HG02588 (cell line): ENCODE results near the gene PKP3.
A peak's percentile ranks its signal among the peaks of the same experiment; 100 is the strongest.

Experiments used
- ATAC-seq: cut with Tn5 transposase; IDR thresholded peaks from one replicate; pipeline ENCODE4 v1.9.1; 2021; ENCODE audit warnings: mild to moderate bottlenecking, moderate library complexity; ENCODE audit not compliant: unreplicated experiment

The PKP3 gene

DNA sequence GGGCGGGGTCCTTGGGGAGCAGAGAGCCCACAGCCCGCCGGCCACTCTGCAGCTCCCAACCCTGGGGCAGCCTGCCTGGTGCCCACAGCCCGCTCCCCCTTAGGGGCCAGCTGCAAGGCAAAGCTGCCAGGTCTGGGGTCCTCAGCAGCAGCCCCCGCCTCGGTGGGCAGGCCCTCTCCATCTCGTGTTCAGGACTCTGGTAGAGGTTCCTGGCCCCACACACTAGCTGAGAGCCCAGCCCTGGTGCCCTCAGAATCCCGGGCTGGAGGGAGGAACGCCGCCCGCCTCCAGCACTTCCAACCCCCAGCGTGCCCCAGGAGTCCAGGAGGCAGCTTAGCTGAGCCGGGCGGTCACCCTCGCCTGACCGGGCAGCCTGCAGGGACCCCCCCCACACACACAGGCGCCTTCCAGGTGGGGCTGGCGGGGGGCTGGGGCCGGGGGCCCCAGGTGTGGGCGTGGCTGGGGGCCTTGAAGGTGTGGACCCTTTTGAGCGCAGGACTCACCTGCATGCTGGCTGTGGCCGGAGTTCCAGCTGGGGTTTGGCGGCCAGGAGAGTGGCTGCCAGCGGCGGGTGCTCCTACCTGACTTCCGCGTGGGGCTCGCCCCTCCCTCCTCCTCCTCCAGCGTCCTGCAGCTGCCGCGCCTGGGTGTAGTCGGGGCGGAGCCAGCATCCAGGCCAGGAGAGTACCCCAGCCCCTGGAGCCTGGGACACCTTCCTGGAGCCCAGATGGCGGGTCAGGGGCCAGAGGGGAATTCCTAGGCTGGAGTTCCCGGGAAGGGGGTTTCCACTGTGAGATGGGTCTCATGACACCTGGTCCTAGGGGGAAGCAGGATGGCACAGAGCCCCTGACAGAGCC, 47.6 kb downstream of the PKP3 start, which contains the start of gene ANO9:
Gene ANO9 (minus strand): TSS at position 594 of the 857 bp plus-strand sequence. CDS start 85 bp downstream, at position 509.
- ATAC-seq = peak; percentile 46

DNA sequence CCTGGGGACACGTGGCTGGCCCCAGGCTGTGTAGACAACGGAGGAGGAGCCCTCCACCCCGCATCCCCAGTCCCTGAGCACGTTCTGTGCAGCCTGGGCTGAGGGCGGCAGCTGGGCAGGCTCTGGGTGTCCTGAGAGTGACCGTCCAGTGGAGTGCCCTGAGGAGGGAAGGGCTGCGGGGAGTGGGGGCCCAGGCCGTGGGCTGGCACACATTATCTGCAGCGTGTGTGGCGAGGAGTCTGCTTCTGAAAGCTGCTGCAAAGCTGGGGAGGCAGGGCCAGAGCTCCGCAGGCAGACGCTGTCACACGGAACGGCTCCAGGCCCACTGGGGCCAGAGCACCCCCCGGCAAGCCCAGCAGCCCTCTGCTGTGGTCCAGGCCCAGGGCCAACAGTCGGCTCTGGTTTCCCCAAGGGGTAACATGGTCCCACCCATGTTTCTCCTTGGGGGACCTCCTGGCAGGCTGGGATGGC, 48.6 kb downstream of the PKP3 start:
- ATAC-seq = no peak

- ATAC-seq = no peak
Measured at GRCh38 chr11:443542-444199, 49.7 kb downstream of the PKP3 start.

GRCh38 chr11:444396-445144, 50.6 kb downstream of the PKP3 start:
- ATAC-seq = no peak

- ATAC-seq = no peak
Measured at GRCh38 chr11:445765-446588, 52.0 kb downstream of the PKP3 start.

- no peak for ATAC-seq
Measured at GRCh38 chr11:446891-447290, 52.9 kb downstream of the PKP3 start.

DNA sequence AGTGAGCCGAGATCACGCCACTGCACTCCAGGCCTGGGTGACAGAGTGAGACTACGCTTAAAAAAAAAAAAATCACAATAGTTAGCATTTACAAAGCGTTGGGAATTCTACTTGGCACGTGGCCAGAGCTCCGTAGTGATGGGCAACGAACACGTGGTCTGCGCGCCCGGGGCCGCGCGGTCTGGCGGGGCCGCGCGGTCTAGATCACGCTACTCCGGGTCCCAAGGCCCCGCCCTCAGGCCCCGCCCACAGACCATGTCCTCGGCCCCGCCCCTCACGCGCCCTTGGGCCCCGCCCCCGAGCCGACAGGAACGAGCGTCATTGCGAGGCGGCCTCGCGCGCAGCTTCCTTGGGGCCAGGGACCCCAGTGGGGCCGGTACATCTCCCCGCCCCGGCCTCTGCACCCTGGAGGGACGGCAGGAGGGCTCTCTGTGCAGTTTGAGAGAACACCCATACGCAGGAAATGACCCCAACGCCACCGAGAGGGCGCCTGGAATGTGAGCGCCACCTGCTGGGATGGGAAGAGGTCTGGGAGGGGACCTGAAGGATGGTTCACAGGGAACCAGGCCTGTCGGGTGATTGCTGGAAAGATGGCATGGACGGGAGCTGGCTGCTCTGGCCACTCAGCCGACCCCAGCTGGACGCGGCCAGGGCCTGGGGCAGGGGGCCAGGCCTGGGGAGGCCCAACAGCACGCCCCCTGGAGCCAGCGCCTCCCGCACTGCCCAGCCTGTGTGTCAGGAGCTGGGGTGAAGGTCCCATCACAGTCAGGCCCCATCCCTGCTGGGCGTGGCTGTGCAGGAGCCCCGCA, 54.1 kb downstream of the PKP3 start:
- ATAC-seq = peak; percentile 39

- peak; percentile 84 for ATAC-seq
Measured at GRCh38 chr11:449889-450808, 56.1 kb downstream of the PKP3 start, which contains the start of gene PTDSS2. PTDSS2 (plus strand) TSS chr11:450279; CDS start chr11:450456, 177 bp downstream.

DNA sequence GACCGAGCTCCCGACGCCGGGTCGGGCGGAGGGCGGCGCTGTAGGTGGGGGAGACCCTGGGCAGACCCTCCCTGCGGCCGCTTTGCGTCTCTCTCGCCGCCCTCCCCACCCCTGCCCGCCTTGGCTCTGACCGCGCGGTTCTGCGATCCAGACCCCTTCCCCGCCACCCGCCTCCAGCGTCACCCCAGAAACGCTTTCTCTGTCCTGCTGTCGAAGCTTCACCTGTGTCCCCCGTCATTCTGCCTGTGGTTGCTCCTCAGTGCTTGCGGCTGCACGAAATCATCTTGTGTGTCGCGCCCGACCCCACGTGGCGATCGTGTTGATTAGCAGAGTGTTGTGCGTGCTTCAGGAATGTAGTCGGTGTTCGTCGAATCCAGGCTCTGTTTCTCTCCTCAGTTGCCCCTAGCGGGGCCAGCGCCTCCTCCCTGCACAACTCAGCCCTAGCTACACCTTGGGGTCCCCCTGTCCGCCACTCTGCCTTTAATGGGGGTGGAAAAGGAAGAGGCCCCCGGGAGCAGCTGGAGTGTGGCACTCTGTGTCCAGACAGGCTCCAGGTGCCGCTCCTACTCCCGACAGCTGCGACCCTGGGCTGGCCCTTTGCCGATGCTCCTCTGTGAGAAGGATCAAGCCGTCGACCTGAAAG, 56.9 kb downstream of the PKP3 start:
- peak; percentile 6 for ATAC-seq

- no peak for ATAC-seq
Measured at GRCh38 chr11:451738-452137, 57.7 kb downstream of the PKP3 start.

DNA sequence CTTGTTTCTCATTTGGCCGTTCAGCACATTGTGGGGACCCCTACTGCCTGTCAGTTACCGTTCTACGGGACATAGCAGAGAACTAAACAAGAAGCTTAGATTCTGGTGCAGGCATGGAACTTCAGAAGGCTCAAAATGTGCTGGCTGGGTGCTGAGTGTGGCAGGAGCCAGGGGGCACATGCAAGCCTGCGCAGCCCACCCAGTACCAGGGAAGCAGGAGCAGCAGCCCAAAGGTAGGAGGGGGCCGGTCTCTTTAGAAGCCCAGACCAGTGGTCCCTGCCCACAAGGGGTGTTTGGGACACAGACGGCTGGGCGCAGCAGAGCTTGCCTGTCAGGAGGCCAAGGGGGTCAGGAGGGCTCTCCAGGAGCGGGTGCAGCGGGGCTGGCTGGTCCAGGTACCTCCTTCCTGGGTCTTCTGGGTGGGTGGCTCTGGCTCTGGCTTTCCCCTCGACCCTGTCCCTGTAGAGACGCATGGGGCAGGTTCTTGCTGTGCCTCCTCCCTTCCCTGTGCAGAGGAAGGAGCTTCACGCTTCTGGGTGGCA, 58.3 kb downstream of the PKP3 start:
- ATAC-seq = no peak

GRCh38 chr11:452916-453527, 59.0 kb downstream of the PKP3 start:
- no peak for ATAC-seq

- no peak for ATAC-seq
Measured at GRCh38 chr11:453564-453963, 59.6 kb downstream of the PKP3 start.

DNA sequence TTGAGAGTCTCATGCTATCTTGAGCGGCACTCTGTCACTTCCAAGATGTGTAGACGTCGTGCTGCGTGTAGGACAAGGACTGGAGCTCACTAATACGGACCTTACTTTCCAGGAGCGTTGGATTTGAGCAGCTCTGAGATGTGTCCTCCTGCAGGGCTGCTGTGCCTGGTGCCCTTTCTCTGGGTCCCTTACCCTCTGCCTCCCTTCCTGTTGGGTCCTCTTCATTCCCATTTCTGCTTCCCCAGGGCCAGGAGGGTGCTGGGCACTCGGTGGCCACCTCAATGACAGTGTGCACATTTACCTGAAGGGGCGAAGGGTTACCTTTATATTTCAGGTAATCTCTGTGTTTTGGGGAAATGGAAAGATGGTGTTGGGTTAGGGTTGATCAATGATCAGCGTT, 60.0 kb downstream of the PKP3 start:
- ATAC-seq = no peak
